HL-60/S4 treated with retinoic acid at 250 ng/mL for 4 days and 3 days (cell line): ENCODE results near the gene CA10.

Experiments
- in situ Hi-C: fragments of 300-500 bp; cut with MboI; formaldehyde crosslinking; loops from 2 replicates; pipeline ENCODE4 v1.7.0; 2022; ENCODE audit warnings: low sequenced_read_pairs

The CA10 gene

DNA sequence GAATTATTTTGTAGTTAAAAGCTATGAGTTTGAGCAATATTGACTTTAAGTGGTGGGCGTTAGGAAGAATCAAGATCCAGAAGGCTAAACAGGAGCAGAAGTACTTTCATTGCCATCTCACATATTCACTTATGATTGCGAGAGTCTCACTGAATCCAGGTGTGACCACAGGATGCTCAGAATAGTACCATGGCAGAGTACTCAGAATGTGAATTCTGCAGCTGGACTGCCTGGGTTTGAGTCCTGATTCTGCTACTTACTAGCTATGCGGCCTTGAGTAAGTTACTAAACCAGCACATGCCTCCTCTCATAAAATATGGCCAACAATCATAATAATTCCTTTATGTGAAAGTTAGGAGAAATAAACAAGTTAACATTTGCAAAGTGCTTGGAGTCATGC lies 109.5 kb downstream of the CA10 start:
- in situ Hi-C loops: no loop called here

DNA sequence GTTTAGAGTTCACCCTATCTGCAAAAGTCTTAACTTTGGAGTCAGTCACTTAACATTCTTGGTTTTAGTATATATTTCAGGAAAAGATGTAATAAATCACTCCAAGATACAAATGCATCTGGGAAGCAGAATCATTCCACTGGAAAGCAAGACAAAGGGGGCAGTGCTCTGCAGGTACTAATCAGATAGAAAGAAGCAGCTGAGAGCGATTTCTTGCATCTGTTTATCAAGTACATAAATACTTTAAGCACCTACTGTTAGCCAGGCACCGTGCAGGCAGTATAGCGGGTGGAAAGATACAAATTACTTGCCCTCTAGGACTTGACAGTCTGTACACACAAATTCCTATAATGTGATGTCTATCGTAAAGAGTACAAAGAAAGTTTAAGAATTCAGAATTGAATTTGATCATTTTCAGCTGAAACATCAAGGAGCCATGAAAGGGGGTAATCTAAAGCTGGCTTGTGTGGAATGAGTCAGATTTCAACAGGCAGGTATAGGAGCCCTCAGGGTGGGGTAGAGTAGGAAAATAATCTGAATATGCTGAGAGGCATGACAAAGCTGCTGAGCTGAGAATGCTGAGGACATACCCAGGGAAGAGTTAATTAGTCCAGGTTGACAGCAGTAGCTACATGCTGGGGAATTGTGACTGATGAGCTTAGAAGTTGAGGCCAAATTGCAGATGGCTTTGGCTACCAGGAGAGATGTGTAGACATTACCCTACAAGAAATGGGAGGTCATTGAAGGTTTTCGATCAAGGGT lies 110.2 kb downstream of the CA10 start:
- in situ Hi-C loops: no loop called here

DNA sequence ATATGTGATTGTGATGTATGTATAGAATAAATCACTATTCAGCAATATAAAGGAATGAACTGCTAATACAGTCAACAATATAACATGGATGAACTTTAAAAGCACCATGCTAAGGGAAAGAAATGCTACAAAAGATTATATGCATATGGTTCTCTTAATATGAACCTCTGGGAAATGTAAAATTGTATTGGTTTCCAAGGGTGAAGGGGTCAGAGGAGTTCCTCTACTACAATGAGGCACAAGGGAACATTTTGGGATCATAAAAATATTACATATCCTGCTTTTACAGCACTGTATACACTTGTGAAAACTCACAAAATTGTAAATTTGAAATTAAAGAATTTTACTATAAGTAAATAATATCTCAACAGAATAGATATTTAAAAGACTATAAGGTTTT lies 111.4 kb downstream of the CA10 start:
- in situ Hi-C loops: no loop called here

DNA sequence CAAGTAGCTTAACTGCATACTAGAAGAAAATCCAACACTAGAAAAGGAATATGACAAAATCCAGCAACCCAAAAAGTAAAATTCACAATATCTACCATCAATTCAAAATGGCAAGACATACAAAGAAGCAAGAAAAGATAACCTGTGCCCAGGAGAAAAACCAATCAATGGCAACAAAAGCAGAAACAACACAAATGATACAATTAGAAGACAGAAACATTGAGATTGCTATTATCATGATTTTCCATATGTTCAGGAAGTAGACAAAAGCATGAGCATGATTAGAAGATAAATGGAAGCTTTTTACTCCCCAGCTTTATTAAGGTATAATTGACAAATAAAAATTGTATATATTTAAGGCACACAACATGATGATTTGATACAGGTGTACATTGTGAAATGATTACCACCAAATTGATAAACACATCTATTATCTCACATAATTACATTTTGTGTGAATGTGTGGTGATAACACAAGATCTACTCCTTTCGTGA lies 117.3 kb downstream of the CA10 start:
- in situ Hi-C loops: no loop called here

DNA sequence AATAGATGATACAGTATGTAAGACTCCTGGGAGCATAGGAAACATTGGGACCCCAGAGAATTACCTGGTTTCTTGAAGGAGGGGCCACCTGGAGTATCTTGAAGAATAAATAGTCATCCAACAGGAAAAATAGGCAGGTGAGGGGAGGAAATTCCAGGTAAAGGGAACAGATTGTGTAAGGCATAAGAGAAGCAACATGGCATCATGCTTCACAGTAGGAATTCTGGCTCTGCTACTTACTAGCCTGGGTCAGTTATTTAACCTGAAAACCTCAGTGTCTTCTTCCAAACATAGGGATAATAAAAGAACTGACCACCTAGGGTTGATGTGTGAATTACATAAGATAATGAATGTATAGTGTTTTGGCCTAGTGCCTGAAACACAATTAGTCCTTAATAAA lies 122.1 kb downstream of the CA10 start:
- in situ Hi-C loops: no loop called here

DNA sequence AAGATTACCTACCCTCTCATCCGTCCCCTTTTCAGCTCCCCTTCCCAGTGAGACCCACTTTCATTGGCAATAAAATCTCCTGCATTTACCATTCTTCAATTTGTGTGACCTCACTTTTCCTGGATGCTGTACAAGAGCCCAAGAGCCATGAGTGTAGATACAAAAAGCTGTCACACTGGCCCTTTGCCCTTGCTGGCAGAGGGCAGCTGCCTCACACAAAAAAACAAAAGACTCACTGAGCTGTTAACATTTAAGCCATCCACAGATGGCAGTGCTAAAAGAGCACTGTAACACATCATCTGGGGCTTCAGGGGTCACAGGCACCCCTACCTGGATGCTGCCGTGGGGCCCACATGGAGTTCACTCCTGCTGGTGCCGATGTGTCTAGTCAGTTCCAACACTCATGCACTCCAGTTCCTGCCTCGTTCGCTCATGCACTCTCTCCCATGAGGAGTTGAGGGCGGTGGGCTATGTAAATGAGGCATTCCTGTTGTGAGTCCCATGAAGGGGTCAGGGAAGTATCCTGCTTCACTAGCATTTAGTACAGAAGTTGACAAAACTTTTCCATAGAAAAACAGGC lies 123.1 kb downstream of the CA10 start:
- in situ Hi-C loops: no loop called here

DNA sequence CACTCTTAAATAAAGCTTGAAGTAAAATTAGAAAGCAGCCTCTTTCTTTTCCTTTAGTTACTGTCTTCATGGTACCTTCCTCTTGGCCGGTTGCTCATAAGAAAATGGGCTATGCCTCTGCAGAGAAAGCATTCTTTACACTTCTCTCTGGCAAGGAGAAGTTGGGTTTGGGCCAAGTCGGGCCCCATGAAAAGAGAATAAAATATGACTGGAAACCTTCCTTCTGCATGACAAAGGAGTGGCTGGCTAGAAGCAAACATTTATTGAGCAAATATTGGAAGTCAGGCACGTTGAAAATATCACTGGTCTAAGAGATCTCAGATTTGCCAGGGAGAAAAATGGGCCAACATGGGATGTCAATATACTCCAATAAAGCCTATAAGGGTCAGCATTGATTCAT lies 126.1 kb downstream of the CA10 start:
- in situ Hi-C loops: no loop called here

DNA sequence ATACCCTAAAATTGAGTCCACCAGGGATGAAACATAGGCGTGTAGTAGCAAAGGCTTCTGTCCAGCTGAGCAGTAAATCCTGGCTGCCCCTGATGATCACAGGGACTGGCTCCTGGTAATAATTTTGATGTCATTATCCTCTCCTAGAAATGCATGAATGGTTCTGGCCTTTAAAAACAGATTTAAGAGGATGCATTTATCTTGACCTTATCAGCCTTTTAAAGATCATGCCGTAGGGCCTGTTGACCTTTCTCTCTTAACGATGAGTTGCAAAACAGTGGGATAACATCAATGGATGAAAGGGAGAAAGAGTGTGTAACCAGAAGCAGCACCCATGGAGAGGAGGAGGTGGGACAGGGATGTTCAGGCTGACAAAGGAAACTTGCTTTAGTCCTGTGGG lies 128.5 kb downstream of the CA10 start:
- in situ Hi-C loops: no loop called here

DNA sequence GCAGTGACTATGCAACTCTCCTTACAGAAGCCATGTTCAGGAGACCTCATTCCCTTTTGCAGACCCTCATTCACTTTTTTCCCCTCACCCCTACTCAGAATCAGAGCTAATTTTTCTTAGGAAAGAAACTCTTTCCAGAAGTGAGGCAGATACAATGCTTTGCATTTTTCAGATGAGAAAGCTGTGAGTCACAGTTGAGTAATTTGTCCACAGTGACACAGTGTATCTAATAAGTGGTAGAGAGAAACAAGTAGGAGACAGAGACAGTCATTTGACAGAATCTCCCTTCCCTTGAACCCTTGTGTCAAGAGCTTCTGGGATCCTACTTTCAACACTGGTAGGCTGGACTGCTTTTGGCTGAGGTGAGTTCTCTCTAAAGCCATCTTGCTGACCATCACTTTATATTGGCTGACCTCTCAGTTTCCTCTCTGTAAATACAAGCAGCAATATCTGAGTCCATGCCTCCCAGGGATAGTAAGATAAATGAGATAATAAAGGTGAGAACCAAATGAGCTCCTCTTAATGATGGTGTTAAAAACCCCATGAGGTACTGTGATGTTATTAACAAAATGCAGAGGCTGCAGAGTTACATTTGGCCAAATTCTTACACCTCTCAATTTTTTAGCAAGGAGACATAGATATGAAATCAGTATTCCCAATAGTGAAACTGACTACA lies 130.8 kb downstream of the CA10 start:
- in situ Hi-C loops: no loop called here

DNA sequence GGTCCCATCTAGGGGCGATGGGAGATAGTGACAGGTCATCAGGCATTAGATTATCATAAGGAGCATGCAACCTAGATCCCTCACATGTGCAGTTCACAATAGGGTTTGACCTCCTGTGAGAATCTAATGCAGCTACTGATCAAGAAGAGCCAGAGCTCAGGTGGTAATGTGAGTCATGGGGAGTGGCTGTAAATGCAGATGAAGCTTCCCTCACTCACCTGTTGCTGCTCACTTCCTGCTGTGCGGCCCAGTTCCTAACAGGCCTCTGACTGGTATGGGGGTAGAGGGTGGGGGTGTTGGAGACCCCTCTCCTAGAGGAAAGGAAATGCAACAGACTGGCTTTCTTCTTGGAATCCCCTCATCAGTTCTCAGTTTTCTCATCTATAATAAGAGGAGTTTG lies 131.4 kb downstream of the CA10 start:
- in situ Hi-C loops: no loop called here

DNA sequence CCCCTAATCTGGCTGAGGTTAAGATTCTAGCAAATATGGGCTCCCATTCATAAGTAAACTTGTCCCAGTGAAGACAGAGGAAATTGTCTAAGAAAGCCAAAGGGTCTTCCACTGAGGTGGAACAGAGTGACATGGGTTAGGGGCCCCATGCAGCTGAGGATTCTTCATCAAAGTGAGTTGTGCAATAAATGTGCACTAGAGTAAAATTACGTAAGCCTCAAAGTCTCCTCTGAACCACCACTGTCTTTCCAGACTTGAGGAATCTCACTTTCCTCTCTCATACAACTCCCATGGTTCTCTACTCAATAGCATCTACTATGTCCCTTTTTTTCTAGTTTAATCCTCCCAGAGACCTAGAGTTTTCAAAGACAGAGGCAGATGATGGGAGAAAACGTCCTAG lies 132.4 kb downstream of the CA10 start:
- in situ Hi-C loops: no loop called here

DNA sequence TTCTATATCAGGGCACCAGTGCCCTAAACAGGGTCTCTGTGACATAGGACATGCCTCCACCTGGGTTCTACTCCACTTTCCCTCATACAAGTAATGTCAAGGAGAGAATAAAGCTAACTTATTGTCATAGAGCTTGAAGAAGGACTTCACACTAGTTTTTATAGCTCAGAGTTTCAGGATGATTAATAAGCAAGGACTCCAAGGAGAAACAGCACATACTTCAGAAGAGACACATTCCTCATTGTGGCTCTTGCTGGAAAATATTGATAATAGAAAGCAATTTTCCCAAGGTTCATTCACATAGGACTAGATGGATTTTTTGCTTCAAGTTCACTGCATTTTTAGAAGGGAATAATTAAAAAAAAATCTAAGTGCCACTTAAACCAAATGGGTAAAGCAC lies 133.3 kb downstream of the CA10 start:
- in situ Hi-C loops: no loop called here

DNA sequence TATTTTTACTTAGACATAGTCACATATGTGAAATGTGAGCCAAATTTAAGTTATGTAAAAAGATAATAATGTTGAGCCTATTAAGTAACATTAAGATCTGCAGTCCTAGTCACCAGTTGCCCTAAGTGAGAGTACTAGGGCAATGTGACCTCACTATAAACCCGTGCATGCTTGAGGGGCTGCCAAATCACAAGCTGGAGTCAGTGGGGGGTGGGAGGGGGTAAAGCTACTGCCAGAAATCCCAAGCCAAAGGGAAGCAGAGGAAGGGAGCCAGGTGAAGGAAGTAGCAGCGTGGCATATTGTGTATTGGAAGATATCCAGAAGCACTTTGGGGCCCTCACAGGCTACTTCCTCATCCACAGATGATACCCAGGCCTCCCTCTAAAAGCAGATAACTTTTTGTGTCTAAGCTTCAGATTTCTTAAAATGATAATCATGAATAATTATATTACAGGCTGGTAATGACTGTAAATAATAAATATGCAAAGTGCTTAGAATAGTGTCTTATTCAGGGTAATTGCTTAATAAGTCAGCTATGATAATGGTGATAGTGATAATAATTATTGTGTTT lies 134.1 kb downstream of the CA10 start:
- in situ Hi-C loops: no loop called here

DNA sequence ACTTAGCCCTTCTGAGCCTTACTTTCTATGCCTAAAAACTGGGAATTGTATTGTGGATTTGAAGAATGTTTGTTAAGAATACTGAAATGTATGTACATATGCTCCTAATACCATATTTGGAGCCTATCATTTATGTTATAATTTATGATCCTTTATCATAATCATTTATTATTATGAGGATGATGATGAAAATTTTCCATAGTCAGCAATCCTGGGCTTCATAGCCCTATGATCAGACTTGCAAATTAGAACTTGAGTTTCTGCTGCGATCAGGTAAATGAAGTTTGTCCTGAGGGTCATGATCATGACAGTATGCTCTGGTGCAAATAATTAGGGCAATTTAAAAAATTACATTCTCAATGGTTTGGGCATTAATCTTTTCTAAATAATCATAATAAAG lies 147.4 kb downstream of the CA10 start:
- in situ Hi-C loops: no loop called here

DNA sequence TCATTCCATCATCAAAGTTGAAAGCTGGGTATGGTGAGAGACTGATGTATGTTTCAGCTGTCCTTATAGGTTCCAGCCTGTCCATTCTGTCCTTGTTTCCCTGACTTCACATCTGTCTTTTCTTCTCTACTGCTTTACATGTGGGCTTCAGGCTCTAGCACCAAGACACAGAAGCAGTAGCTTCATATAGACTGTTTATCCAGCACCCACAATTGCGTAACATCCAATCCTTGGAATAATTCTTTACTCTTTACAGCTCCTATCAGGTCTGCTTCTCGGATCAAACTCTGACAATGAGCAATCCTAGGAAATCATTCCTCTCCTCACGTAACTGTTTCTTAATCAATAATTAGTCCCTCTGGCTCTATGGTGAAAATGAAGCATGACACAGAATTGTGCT lies 158.9 kb downstream of the CA10 start:
- in situ Hi-C loops: no loop called here

DNA sequence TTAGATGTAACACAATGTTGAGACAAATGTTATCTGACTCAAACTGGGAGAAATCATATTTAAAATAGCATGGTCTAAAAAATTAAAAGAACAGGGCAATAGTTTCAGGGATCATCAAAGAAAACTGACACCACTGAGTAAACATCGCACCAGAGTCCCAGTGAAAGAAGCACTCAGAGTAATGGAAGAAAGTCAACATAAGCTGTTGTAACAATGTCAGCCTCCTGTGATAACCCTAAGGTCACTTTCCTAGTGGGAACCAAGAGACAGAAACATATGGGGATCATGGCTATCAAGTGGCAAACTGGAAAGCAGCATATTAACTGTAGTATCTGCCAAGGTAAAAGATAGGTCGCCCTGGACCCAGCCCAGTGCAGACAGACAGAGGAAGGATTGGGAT lies 160.8 kb downstream of the CA10 start:
- in situ Hi-C loops: no loop called here

DNA sequence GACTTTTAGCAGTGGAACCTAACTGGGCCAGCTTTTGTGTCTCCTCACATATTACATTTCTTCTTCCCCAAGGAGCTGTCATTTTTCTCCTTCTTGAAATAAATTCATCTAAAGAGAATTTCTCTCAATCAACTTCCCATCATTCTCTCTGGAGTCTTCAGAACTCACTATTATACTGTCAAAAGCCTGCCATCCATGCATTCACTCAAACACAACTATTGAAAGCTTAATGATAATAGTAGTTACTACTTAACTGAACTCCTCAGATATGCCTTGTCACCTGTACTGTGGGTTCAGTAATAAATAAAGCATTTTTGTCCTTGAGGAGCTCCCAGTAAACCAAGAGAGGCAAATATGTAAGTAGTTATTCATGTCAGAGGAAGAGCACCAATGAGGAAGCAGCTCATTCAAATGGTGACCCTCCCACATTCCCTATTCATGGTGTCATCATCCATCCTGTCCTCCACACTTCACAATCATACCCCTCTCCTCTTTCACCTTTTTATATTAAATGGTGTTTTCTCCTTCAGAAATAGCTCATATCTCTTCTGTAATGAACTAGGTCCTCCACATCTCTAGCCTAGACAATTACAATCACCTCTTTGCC lies 162.6 kb downstream of the CA10 start:
- in situ Hi-C loops: no loop called here

DNA sequence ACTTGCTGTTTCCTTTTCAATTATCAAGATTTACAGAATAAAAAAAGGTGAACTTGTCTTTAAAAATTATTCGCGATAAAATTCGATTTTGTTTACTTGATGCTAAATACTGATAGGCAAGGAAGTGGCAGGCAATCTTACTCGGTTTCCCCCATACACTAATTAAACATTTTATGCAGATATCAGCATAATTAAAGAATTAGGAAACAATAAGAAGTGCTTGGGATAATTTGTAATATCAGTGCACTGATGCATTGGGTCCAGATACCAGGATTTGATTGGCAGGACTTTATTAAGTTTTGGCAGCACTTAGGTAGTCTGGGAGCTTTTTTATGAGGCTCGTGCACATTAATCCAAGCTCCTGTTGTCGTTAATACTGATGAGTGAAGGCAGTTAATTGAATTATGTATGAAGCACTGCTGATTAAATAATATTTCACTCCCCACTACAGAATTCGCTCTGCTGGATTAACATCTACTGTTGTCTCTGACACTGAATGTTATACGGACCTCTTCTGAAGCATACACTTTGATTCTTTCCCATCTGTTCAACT lies 165.6 kb downstream of the CA10 start:
- in situ Hi-C loops: no loop called here

DNA sequence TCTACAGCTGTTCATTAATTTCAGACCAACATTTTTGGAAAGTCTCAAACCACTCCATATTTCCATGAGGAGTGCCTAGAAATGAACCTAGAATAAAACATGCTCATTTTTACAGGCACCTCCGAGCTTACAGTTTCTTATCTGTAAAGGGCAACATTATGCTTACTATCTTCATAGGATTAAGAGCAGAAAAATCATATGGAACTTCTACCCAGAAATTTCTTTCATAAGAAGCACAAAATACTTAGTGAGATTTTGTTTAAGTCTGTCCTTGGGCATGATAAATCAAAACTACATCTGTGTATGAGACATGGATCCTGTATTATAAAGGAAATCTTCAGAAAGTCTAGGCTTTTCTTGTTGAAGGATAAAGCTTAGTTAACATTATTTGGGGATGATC lies 187.4 kb downstream of the CA10 start:
- in situ Hi-C loops: no loop called here

DNA sequence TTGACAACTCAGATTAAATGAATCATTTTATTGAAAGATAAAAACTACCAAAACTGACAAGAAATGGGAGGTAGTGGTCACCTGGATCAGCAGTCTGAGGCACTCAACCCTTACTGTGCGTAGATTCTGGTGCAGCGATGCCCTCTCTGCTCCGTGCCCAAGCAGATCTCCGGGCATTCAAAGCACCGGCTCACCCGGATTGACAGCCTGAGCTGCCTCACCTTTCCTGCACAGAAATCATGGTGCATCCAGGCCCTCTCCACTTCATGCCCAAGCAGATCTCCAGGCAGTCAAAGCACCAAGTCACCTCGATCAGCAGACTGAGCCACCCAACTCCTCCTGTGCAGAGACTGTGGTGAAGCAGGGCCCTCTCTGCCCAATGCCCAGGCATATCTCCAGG lies 196.8 kb downstream of the CA10 start:
- in situ Hi-C loops: no loop called here

DNA sequence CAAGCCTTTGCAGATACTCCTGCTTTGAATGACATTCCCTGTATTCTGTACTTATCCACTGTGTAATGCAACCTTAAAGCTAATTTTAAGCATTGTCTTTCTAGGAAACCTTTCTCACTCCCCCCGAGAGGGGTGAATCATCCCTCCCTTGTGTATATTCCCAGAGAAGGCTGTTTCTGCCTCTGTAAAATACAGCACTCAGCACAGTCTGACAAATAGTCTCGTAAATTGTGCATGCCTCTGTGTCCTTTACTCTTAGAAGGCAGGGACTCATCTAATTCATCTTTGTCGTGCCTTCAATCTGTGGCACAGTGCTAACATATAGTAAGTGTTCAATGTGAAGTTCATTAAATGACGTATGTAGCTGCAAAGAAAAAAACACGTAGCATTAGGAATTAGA lies 200.7 kb downstream of the CA10 start:
- in situ Hi-C loops: no loop called here
